Measurements from ENCODE around the gene TNFSF13B.
"Not testable (repeated sequence)": the region's sequence is repeated elsewhere in the genome, so short reads cannot be mapped to it uniquely, and the experiment has no call there.

TNFSF13B gene

DNA sequence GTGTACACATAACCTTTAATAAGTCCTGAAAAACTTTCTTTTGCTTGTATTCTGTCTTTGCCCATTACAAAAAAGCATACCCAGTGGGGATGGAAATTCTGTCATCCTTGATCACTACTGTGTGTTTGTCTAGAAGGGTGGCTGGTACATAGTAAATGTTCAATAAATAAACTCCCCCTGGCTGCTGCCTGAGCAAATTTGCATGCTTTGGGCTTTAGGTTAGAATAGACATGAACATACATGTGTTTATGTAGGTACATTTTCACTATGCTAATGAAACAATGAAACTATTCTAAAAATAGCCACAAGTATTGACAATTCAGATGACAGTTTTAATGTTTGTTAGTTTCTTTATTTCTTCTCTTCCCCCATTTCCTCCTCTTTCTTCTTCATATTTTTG lies 36.1 kb downstream of the TNFSF13B start:
- DNase-seq (ENCODE audit: insufficient read length, low spot score) (no peak), FAIRE-seq (peak; percentile 75)
- no peak for TF ChIP-seq POLR2A (IDR thresholded peaks at IDR 0.05; ENCODE audit: low read depth, low read length)

DNA sequence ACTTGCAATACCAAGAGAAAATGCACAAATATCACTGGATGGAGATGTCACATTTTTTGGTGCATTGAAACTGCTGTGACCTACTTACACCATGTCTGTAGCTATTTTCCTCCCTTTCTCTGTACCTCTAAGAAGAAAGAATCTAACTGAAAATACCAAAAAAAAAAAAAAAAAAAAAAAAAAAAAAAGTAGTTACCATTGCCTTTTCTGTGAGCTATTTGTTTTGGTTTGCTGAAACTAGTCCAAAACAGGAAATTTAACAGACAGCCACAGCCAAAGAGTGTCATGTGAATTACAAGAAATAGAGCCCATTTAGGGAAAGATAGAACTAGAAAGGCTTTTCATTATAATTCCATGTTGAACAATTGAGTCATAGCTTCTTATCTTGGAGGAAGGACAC lies 37.3 kb downstream of the TNFSF13B start:
- no peak for TF ChIP-seq POLR2A (IDR thresholded peaks at IDR 0.05; ENCODE audit: low read depth, low read length)
- FAIRE-seq: no peak

DNA sequence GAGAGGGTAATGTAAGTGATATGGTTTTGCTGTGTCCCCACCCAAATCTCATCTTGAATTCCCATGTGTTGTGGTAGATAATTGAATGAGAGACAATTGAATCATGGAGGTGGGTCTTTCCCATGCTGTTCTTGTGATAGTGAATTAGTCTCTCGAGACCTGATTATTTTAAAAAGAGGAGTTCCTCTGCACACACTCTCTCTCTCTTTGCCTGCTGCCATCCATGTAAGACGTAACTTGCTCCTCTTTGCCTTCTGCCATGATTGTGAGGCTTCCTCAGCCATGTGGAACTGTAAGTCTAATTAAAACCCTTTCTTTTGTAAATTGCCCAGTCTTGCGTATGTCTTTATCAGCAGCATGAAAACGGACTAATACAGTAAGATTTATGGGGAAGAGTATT lies 42.1 kb downstream of the TNFSF13B start:
- peak; percentile 15 for FAIRE-seq
- DNase-seq (ENCODE audit: insufficient read length, low spot score): not testable (repeated sequence)

More for the DNA sequence above, 37.3 kb downstream of the TNFSF13B start:
- no peak for DNase-seq (ENCODE audit: insufficient read length, low spot score)

DNA sequence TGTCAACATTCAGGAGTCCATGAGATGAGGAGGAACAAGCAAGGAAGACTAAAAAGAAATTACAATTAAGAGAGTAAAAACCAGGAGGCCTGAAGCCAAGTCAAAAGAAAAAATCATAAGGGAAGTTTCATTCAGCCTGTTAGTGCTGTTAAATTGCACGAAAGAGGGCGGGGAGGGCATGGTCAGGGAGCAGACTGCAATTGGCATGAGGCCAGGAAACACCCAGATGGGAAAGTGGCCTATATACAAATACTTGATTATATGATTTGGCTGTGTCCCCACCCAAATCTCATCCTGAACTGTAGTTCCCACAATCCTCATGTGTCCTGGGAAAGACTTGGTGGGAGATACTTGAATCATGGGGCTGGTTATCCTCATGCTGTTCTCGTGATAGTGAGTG lies 43.9 kb downstream of the TNFSF13B start:
- no peak for TF ChIP-seq POLR2A (IDR thresholded peaks at IDR 0.05; ENCODE audit: low read depth, low read length)
- DNase-seq (ENCODE audit: insufficient read length, low spot score): no peak
- no peak for FAIRE-seq

DNA sequence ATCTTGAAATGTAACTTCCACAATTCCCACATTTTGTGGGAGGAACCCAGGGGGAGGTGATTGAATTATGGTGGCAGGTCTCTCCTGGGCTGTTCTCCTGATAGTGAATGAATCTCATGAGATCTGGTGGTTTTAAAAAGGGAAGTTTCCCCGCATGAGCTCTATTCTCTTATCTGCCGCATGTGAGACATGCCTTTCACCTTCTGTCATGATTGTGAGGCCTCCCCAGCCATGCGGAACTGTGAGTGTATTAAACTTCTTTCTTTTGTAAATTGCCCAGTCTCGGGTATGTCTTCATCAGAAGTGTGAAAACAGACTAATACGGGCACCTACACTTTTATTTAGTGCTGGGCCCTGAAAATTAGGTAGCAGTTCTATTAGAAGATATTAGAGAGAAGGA lies 45.8 kb downstream of the TNFSF13B start:
- DNase-seq (ENCODE audit: insufficient read length, low spot score): no peak
- FAIRE-seq: no peak
- TF ChIP-seq POLR2A (IDR thresholded peaks at IDR 0.05; ENCODE audit: low read depth, low read length): no peak

GRCh38 chr13:108315991-108316390 lies 46.5 kb downstream of the TNFSF13B start:
- no peak for DNase-seq (ENCODE audit: insufficient read length, low spot score)
- TF ChIP-seq POLR2A (IDR thresholded peaks at IDR 0.05; ENCODE audit: low read depth, low read length): no peak
- FAIRE-seq: no peak

- no peak for DNase-seq (ENCODE audit: insufficient read length, low spot score)
- TF ChIP-seq POLR2A (IDR thresholded peaks at IDR 0.05; ENCODE audit: low read depth, low read length): no peak
Observed at GRCh38 chr13:108316413-108316812, 46.9 kb downstream of the TNFSF13B start.

DNA sequence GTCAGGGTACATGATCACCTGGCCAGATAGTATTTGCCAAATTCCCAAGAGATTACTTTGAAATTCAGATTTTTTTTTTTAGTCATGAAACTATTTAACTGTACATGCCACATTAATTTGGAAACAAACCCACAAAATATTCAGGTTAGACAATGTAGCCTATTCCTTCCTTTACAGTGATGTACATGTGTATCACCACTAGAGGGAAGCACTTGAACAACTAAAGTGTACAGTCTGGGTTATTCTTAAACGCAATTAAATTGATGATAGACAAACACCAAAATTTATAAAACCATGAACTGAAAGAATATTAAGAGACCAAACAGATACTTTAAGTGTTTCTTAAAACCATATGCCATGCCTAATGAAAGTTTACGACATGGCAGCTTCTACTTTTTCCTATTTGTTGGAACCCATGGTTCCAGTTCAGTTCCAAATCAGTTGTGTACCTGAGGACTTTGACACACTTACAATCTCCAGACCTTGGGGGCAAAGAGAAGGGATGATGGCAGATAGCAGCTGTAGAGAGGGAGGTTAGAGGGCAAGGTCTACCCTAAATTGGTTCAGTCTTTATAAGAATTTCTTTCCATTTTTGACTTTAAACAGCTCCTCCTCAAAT lies 52.8 kb downstream of the TNFSF13B start:
- TF ChIP-seq POLR2A (IDR thresholded peaks at IDR 0.05; ENCODE audit: low read depth, low read length): no peak
- peak; percentile 99 for FAIRE-seq
- DNase-seq (ENCODE audit: insufficient read length, low spot score): peak; percentile 11

More at GRCh38 chr13:108316413-108316812, 46.9 kb downstream of the TNFSF13B start:
- FAIRE-seq: no peak

GRCh38 chr13:108323031-108323430 lies 53.5 kb downstream of the TNFSF13B start:
- DNase-seq (ENCODE audit: insufficient read length, low spot score) (no peak), FAIRE-seq (peak; percentile 87)
- no peak for TF ChIP-seq POLR2A (IDR thresholded peaks at IDR 0.05; ENCODE audit: low read depth, low read length)

- TF ChIP-seq POLR2A (IDR thresholded peaks at IDR 0.05; ENCODE audit: low read depth, low read length): no peak
Observed at GRCh38 chr13:108325863-108326262, 56.3 kb downstream of the TNFSF13B start.

DNA sequence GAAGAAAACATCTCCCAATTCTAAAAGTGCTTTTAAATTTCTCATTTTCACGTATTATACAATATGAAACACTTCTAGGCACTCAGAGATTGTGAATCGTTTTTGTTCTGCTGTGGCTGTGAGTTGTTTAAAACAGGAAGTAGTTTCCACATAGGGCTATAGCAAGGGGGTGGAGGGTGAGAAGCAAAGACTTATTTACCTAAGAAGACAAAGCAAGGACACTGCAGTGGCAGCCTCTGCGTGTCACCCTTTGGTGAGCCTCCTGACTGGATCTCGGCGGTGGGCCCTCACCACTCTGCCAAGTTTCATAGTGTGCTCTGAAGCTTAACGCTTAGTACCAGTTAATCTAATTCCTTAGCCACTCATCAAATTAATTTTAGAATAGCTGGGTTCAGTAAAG lies 56.8 kb downstream of the TNFSF13B start:
- no peak for DNase-seq (ENCODE audit: insufficient read length, low spot score)
- no peak for FAIRE-seq
- no peak for TF ChIP-seq POLR2A (IDR thresholded peaks at IDR 0.05; ENCODE audit: low read depth, low read length)

More at GRCh38 chr13:108325863-108326262, 56.3 kb downstream of the TNFSF13B start:
- FAIRE-seq (no peak), DNase-seq (ENCODE audit: insufficient read length, low spot score) (no peak)

- no peak for DNase-seq (ENCODE audit: insufficient read length, low spot score)
- no peak for TF ChIP-seq POLR2A (IDR thresholded peaks at IDR 0.05; ENCODE audit: low read depth, low read length)
- no peak for FAIRE-seq
Observed at GRCh38 chr13:108328848-108329247, 59.3 kb downstream of the TNFSF13B start.

DNA sequence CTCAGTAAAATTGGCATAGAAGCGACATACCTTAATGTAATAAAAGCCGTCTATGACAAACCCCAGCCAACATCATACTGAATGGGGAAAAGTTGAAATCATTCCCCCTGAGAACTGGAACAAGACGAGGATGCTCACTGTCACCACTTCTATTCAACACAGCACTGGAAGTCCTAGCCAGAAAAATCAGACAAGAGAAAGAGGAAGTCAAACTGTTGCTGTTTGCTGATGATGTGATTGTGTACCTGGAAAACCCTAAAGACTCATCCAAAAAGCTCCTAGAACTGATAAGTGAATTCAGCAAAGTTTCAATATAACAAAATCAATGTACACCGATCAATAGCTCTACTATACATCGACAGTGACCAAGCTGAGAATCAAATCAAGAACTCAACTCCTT lies 63.3 kb downstream of the TNFSF13B start:
- TF ChIP-seq POLR2A (IDR thresholded peaks at IDR 0.05; ENCODE audit: low read depth, low read length): no peak
- DNase-seq (ENCODE audit: insufficient read length, low spot score) (no peak), FAIRE-seq (no peak)

GRCh38 chr13:108342369-108343289 lies 73.1 kb downstream of the TNFSF13B start:
- no peak for DNase-seq (ENCODE audit: insufficient read length, low spot score)
- TF ChIP-seq POLR2A (IDR thresholded peaks at IDR 0.05; ENCODE audit: low read depth, low read length): no peak
- peak; percentile 60 for FAIRE-seq

DNA sequence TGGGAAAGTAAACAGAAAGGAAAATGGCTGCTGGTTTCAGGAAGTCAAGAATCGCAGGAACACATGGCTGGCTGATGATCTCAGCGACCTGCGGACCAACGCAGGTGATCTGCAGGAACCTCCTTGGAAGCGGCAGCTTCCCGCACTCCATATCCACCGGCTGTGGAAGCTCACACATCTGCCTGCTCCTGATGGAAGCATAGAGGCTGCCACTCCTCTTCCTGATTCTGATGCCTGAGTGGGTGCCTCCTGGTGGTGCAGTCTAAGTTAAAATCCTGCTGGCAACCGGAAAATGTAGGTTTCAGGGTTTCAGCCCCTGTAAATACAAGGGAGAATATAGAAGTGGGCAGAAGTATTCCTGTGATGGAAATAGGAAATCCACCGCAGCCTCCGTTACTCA lies 75.5 kb downstream of the TNFSF13B start:
- no peak for TF ChIP-seq POLR2A (IDR thresholded peaks at IDR 0.05; ENCODE audit: low read depth, low read length)
- no peak for FAIRE-seq
- no peak for DNase-seq (ENCODE audit: insufficient read length, low spot score)
